ENCODE results near the gene SMIM5. TPM values are rescaled to one million over a fixed set of nuclear protein-coding genes. Genes with fewer than 3 reads are reported as not detected.

Gene SMIM5
- polyA plus RNA-seq, 3 donors: 0.15 to 3.3 (median 0.43) TPM

- TF ChIP-seq CTCF (IDR thresholded peaks at IDR 0.05): peak; percentile 46
- intact Hi-C loops (cut with micrococcal nuclease): no loop called here
- Histone ChIP-seq H3K9ac (ENCODE audit: insufficient read depth, low read length, poor library complexity, severe bottlenecking) (no peak overlapping the region), H3K27me3 (ENCODE audit: control insufficient read depth in 2 of 2, insufficient read depth in 2 of 2, low read length in 2 of 2) (no peaks in the 10 kb centered on the region), H4K20me1 (ENCODE audit: insufficient read depth, low read length) (no peaks in the 10 kb centered on the region), H3K4me2 (replicated peaks; ENCODE audit: extremely low read depth, low read length, poor library complexity, severe bottlenecking) (no peak overlapping the region), H3K27ac (ENCODE audit: low read depth in 1 of 2, low read length in 2 of 2) (no peak overlapping the region), H3K79me2 (ENCODE audit: insufficient read depth, low read length) (no peaks in the 10 kb centered on the region), H3K36me3 (replicated peaks in 1 of 2; ENCODE audit: control insufficient read depth in 1 of 2, insufficient read depth in 2 of 2, low read length in 2 of 2) (peaks cover 73% of the 10 kb centered on the region in 2 donors), H2AFZ (ENCODE audit: insufficient read depth, low read depth, low read length, poor library complexity, severe bottlenecking) (no peak overlapping the region), H3K9me3 (replicated peaks in 1 of 2; ENCODE audit: control insufficient read depth in 1 of 2, insufficient read depth in 1 of 2, low read length in 2 of 2) (no peaks in the 10 kb centered on the region), H3K4me3 (replicated peaks in 1 of 3; ENCODE audit: low read depth in 2 of 3, low read length in 3 of 3) (no peak overlapping the region), H3K4me1 (ENCODE audit: control insufficient read depth in 1 of 2, insufficient read depth in 2 of 2, low read length in 2 of 2) (no peaks in the 10 kb centered on the region)
- WGBS (ENCODE audit: insufficient coverage): 88% methylated on average over 14 of the region's 15 CpGs
- Mint-ChIP-seq H3K27me3 (ENCODE audit: low read depth in 3 of 3) (peaks cover 0 to 4% (median 3%) of the 10 kb centered on the region in 3 donors), H3K4me1 (no peaks in the 10 kb centered on the region), H3K27ac (no peak overlapping the region), H3K36me3 (peaks cover 40 to 83% of the 10 kb centered on the region in 2 donors), H3K9me3 (peaks cover 0 to 2% (median 0%) of the 10 kb centered on the region in 7 donors), H3K4me3 (no peak overlapping the region)
- DNase-seq: no peak
Observed at GRCh38 chr17:75625813-75626486, 7.3 kb upstream of the SMIM5 start.

- H3K36me3 Mint-ChIP-seq: peaks cover 39 to 78% of the 10 kb centered on the region in 2 donors
Observed at GRCh38 chr17:75626496-75627038, 6.7 kb upstream of the SMIM5 start.

More at GRCh38 chr17:75626496-75627038, 6.7 kb upstream of the SMIM5 start:
- Mint-ChIP-seq H3K27ac (no peak overlapping the region), H3K4me1 (no peaks in the 10 kb centered on the region), H3K4me3 (no peak overlapping the region), H3K27me3 (ENCODE audit: low read depth in 3 of 3) (peaks cover 0 to 4% (median 3%) of the 10 kb centered on the region in 3 donors), H3K9me3 (peaks cover 0 to 2% (median 0%) of the 10 kb centered on the region in 7 donors)
- Histone ChIP-seq H3K4me2 (replicated peaks; ENCODE audit: extremely low read depth, low read length, poor library complexity, severe bottlenecking) (no peak overlapping the region), H3K9me3 (replicated peaks in 1 of 2; ENCODE audit: control insufficient read depth in 1 of 2, insufficient read depth in 1 of 2, low read length in 2 of 2) (no peaks in the 10 kb centered on the region), H2AFZ (ENCODE audit: insufficient read depth, low read depth, low read length, poor library complexity, severe bottlenecking) (no peak overlapping the region), H3K79me2 (ENCODE audit: insufficient read depth, low read length) (no peaks in the 10 kb centered on the region), H4K20me1 (ENCODE audit: insufficient read depth, low read length) (no peaks in the 10 kb centered on the region), H3K4me3 (replicated peaks in 1 of 3; ENCODE audit: low read depth in 2 of 3, low read length in 3 of 3) (no peak overlapping the region), H3K36me3 (replicated peaks in 1 of 2; ENCODE audit: control insufficient read depth in 1 of 2, insufficient read depth in 2 of 2, low read length in 2 of 2) (peaks cover 67% of the 10 kb centered on the region in 2 donors), H3K27ac (ENCODE audit: low read depth in 1 of 2, low read length in 2 of 2) (no peak overlapping the region), H3K27me3 (ENCODE audit: control insufficient read depth in 2 of 2, insufficient read depth in 2 of 2, low read length in 2 of 2) (no peaks in the 10 kb centered on the region), H3K4me1 (ENCODE audit: control insufficient read depth in 1 of 2, insufficient read depth in 2 of 2, low read length in 2 of 2) (no peaks in the 10 kb centered on the region), H3K9ac (ENCODE audit: insufficient read depth, low read length, poor library complexity, severe bottlenecking) (no peak overlapping the region)
- TF ChIP-seq CTCF (IDR thresholded peaks at IDR 0.05): no peak
- DNase-seq: no peak
- WGBS (ENCODE audit: insufficient coverage): 90% methylated on average over 10 of the region's 11 CpGs
- intact Hi-C loops (cut with micrococcal nuclease): no loop called here

All from CD14-positive monocyte (primary cell).